Femur (tissue), 1 donor: Measurements from ENCODE around the gene NMRK2.
A peak's percentile ranks its signal among the peaks of the same experiment; 100 is the strongest.
"Not testable (repeated sequence)": the region's sequence is repeated elsewhere in the genome, so short reads cannot be mapped to it uniquely, and the experiment has no call there.

Source experiments
- DNase-seq: peaks from one replicate; pipeline ENCODE4 v3.0.0-alpha.2; 2017

Gene NMRK2, protein sequence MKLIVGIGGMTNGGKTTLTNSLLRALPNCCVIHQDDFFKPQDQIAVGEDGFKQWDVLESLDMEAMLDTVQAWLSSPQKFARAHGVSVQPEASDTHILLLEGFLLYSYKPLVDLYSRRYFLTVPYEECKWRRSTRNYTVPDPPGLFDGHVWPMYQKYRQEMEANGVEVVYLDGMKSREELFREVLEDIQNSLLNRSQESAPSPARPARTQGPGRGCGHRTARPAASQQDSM

DNA sequence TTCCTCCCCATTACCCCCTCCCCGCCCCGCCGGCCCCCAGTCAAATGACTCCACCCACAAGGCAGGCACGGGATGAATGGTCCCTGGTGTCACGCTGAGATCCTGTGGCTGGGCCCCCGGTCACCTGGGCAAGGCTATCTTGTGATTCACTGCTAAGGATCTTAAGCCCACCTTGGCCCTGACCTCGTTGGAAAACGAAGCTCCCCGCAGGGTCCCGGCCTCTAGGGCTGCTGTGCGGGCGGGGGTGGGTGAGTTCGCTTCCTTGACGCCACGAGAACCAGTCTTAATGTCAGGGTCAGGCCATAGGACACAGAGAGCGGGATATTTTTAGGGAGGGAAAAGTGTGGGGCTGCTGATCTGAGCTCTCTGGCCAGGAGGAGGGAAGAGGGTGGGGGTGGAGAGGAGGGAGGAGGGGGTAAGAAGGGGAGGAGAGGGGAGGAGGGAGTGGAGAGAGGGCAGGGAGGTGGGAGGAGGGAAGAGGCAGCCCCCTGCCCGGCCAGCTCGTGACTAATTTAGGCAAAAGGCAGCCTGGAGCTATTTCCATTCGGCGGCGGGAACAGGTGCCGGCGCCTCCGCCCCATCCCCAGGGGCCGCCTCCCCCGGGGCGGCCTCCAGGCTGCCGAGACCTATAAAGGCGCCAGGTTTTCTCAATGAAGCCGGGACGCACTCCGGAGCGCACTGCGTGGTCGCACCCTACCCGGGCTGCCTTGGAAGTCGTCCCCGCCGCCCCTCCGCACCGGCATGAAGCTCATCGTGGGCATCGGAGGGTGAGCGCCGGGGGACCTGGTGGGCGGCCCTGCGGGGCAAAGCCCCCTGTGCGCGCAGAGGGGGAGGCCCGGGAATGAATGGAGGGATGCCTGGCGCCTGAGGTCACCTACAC is at the start of gene NMRK2:
Gene NMRK2 (plus strand): TSS at position 139 of the 880 bp plus-strand sequence. CDS start 603 bp downstream, at position 742.
- DNase-seq, result peak; percentile 53

DNA sequence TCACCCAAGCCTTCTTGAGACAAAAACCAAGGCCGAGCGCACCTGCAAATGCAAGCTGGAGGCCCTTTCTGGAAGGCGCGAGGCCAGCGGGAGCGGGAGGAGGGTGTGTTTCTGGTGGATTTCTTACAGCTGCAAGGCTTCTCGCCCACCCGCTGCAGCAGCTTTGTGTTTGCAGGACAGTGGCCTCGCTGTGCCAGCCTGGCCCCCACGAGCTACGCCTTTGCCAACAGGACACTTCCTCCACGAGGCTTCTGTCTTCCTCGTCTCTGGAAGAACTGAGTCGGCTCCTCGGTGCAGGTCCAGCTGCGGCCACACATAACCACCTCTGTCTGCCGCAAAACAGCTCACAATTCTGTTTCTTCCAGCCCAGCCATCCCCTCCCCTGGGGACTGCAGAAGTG is 42.3 kb upstream of the NMRK2 start:
- DNase-seq, result no peak

DNA sequence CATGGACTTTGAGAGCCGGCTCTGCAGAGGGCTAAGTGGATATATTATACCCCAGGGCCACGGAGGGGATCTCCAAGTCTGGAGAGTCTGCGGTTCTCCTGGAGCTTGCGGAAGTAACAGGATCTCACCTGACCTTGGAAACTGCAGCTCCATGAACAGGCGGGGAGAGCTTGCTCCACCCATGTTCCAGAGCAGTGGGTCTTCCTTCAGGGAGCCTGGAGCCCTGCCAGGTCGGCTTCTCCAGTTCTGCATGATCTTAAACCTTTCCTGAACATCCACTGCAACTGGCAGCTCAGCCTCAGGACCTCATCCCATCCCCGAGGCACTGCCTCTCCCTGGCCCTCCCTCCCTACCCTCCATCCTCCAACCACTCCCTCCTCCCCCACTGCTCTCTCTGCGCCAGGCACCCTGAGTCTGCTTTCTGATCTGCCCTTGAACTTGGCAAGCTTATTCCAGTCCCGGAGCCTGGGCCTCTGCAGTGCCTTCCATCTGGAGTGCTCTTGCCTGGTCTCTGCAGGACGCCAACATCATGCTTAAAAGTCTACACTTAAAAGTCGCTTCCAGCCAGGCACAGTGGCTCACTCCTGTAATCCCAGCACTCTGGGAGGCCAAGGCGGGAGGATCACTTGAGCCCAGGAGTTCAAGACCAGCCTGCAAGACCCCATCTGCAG is 39.2 kb upstream of the NMRK2 start:
- no peak for DNase-seq

DNA sequence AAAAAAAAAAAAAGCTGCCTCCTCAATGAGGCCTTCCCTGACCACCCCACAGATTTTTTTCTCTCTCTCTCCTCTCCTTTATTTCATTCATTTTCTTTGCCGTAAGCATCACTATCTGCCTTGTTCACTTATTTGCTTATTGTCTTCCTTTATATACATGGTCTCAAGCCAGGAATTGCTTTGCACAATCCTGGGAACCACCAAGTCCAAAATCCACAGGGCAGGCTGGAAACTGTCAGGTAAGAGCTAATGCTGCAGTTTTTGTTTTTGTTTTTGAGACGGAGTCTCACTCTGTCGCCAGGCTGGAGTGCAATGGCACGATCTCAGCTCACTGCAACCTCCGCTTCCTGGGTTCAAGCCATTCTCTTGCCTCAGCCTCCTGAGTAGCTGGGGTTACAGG is 37.9 kb upstream of the NMRK2 start:
- not testable (repeated sequence) for DNase-seq

DNA sequence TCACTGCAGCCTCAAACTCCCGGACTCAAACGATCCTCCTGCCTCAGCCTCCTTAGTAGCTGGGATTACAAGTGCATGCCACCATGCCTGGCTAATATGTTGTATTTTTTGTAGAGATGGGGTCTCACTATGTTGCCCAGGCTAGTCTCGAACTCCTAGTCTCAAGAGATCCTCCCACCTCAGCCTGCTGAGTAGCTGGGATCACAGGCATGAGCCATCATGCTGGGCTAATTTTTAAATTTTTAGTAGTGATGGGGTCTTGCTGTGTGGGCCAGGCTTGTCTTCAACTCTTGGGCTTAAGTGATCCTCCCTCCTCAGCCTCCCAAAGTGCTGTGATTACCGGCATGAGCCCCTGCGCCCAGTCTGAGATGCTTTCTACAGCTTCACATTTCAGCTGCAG is 37.1 kb upstream of the NMRK2 start:
- no peak for DNase-seq

DNA sequence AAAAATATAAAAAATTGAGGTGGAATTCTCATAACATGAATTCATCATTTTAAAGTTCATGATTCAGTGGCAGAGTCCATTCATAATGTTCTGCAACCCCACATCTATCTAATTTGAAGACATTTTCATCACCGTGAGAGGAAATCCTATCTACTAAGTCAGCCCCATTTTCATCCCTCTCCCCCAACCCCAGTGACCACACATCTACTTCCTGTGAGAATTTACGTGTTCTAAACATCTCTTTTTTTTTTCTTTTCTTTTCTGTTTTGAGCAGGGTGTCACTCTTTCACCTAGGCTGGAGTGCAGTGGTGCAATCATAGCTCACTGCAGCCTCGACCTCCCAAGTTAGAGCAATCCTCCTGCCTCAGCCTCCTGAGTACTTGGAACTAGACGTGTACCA is 34.9 kb upstream of the NMRK2 start:
- DNase-seq, result no peak

DNA sequence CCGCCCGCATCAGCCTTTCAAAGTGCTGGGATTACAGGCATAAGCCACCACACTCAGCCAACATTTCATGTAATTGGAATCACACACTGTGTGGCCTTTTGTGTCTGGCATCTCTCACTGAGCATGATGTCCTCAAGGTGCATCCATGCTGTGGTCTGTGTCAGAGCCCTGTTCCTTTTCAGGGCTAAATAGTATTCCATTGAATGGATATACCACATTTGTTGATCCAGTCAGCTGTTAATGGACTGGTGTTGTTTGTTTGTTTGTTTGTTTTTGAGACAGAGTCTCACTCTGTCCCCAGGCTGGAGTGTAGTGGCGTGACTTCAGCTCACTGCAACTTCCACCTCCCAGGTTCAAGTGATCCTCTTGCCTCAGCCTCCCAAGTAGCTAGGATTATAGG is 34.4 kb upstream of the NMRK2 start:
- DNase-seq, result no peak

DNA sequence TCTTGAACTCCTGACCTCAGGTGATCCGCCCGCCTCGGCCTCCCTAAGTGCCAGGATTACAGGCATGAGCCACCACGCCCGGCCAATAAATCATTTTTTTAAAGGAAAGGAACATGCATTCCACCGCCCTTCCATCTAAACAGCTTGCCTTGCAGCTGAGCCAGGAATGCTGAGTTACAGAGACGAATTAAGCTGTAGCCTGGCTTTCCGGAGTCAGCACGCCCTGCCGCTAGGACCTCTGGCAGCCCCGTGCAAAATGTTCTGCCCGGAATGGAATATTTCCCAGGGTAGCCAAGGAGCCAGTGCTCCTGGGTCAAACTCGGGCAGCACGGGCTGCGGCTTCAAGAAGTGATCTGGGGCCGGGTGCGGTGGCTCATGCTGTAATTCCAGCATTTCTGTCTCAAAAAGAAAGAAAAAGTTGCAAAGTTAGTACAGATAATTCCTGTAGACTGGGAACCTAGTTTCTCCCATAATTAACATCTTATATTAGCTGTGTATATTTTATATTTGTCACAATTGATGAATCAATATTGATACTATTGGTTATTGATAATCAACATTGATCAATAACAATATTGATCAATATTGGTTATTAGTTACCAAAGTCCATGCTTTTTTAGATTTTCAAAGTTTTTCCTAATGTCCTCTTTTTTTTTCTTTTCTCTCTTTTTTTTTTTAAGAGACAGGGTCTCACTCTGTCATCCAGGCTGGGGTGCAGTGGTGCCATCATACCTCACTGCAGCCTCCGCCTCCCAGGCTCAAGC is 33.2 kb upstream of the NMRK2 start:
- DNase-seq, result no peak

DNA sequence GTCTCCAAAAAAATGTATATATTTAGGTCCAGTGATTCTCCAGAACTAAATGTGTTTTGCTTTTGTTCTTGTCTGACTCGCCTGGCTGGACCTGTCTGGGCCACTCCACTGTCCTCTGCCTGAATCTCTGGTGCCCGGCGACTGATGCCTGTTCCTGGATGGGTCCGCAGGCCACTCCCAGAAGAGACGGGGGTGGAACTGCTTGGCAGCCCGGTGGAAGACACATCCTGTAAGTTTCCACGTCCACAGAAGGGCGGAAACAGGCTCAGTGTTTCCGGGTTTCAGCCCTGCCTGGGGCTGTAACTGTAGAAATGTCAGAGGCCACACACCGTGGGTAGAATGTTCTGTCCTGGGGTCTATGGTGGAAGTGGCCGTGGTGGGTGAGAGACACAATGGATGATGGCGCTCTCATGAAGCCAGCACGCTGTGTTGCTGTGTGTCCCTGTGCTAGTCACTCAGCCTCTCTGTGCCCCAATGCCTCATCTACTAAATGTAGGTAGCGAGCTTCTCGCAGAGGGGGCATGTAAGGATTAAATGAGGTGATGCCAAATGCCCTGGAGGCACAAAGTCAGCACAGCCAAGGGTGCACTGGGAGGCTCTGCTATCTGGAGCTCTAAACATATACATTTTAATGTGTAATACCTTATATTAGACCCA is 30.4 kb upstream of the NMRK2 start:
- no peak for DNase-seq

DNA sequence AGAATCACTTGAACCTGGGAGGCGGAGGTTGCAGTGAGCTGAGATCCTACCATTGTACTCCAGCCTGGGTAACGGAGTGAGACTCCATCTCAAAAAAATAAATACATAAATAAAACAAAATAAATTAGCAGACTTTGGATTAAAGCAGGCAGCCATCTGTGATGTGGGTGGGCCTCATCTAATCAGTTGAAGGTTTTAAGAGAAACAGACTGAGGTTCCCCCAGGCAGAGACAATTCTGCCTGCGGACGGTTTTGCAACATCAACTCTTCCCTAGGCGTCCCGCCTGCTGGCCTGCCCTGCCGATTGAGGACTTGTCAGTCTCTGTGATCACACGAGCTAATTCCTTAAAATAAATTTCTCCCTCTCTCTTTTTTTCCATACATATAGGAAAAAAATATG is 28.6 kb upstream of the NMRK2 start:
- DNase-seq, result no peak

DNA sequence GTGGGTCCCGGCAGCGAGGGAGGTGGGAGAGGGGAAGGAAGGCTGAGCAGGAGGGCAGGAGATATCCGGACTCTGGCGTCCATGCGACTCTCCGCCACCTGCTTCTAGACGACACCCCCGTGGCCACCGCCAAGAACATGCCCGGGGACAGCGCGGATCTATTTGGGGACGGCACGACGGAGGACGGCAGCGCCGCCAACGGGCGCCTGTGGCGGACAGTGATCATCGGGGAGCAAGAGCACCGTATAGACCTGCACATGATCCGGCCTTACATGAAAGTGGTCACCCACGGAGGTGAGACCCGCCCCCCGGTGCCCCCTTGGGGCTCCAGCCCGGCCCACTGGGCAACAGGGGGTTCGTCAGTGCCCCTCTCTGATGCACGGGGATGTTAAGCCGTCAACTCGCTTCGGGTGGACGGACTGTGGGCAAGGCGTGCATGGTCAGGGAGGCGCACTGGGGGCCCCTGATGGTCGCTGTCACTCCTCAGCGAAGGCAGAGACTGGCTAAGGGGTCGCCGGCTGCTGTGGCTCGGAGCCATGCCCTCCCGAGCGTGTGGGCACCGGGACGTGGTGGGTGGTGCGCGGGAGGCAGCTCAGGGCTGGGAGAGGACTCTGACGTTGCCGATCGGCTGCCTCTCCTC is 25.1 kb upstream of the NMRK2 start:
- DNase-seq, result no peak

DNA sequence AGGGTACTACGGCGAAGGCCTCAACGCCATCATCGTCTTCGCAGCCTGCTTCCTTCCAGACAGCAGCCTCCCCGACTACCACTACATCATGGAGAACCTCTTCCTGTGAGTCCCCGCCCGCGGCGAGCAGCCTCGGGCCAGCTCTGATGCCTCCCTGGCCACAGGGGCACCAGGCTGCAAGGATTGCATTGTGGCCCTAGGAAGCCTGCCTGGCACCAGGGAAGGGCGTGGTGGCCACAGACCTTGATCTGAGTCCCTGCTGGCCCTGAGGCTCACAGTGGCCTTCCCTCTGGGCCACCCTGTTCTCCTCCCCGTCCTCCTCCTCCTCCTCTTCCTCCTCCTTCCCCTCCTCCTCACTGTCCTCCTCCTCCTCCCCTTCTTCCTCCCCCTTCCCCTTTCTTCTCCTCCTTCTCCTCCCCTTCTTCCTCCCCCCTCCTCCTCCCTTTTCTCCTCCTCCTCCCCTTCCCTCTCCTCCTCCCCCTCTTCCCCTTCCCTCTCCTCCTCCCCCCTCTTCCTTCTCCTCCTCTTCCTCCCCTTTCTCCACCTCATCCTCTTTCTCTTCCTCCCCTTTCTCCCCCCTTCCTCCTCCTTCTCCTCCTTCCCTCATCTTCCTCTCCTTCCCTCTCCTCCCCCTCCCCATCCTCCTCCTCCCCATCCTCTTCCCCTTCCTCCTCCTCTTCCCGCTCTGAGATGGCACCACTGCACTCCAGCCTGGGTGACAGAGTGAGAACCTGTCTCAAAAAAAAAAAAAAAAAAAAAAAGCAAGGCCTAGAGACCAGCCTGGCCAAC is 24.4 kb upstream of the NMRK2 start:
- DNase-seq, result no peak

DNA sequence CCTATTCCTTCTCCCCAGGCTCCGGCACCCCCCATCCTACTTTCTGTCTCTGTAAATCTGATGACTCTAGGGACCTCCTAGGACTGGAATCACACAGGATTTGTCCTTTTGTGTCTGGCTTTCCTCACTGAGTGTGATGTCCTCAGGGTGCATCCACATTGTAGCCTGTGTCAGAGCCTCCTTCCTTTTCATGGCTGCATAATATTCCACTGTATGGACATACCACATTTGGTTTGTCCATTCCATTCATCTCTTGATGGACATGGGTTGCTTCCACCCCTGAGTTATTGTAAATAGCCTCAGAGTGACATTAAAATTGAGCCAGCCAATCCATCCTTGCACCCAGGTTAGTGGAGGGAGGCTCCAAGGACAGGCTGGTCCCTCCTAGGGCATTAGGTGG is 22.8 kb upstream of the NMRK2 start:
- no peak for DNase-seq

DNA sequence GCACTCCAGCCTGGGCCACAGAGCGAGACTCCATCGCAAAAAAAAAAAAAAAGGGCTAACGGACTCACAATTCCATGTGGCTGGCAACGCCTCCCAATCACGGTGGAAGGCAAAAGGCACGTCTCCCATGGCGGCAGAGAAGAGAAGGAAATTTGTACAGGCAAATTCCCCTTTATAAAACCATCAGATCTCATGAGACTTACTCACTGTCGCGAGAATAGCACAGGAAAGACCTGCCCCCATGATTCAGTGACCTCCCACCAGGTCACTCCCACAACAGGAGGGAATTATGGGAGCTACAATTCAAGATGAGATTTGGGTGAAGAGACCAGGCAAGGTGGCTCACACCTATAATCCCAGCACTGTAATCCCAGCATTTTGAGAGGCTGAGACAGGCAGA is 18.7 kb upstream of the NMRK2 start:
- DNase-seq, result no peak

DNA sequence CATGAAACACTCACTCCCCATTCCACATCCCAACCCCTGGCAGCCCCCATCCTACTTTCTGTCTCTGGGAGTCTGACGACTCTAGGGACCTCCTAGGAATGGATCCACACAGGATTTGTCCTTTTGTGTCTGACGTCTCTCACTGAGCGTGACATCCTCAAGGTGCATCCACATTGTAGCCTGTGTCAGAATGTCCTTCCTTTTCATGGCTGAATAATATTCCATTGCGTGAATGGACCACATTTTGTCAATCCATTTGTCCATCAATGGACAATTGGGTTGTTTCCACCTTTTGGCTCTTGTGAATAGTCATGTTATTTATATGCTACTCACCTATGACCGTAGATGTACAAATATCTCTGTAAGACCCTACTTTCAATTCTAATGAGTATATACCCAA is 16.8 kb upstream of the NMRK2 start:
- DNase-seq, result no peak

DNA sequence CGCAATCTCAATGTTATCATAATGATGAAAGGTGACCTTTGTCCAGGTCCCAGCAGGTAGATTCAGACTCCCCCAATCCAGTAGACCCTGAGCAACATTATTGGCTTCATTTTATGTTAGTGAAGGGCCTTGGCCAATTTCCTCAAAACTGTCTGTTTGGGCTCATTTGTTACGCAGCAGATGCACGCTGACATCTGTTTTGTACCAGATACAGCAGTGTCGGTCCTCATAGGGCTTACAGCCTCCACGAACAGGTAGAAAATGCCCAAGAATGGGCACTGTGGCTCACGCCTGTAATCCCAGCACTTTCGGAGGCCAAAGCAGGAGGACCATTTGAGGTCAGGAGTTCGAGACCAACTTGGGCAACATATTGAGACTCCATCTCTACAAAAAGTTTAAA is 13.1 kb upstream of the NMRK2 start:
- no peak for DNase-seq

DNA sequence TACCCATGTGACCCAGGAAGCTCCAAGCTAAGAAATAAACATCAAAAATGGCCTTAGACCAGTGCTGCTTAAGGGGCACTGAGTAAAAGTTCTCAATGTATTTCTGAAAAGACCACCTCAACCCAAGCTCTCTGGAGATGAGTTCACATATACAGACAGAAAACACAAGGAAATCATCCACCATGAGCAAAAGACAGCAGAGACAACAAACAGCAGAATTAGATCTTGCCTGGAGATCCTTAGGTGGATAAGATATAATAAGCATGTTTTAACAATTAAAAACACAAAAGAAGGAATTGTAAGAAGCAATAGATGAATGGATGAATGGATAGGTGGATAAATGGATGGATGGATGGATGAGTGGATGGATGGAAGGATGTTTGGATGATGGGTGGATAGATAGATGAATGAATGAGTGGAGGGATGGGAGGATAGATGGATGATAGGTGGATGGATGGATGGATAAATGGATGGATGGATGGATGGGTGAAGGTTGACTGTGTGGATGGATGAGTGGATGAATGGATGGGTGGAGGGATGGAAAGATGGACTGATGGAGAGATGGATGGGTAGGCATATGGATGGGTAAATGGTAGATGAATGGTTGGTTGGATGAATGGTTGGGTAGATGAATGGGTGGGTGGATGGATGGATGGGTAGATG is 9.6 kb upstream of the NMRK2 start:
- no peak for DNase-seq

DNA sequence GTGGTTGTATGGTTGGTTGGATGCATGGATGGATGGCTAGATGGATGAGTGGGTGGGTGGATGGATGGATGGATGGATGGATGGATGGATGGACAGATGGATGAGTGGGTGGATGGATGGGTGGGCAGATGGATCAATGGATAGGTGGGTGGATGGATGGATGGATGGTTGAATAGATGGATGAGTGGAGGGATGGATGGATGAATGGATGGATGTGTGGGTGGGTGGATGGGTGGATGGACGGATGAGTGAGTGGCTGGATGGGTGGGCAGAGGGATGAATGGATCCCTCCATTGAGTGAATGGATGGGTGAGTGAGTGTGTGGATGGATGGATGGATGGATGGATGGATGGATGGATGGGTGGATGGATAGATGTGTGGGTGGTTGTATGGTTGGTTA is 9.0 kb upstream of the NMRK2 start:
- DNase-seq, result no peak

DNA sequence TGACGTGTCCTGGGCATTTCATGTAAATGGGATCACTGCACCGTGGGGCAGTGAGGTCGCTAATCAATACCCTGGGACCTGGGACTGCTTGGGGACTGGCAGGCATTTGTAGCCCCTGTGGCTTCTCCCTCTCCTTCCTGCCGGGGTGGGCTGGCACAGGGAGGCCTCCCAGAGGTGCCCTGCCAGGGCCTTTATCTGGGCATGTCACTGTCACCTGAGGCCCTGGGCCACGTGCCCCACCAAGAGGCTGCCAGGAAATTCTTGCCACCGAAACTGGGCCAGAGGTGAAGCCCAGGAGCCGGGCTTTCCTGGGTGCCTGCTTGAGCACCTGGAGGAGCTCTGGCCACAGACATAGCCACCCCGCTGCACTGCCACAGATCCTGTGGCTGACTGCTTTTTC is 1.8 kb upstream of the NMRK2 start:
- DNase-seq, result no peak
